Pancreas (tissue), 10 donors: Measurements from ENCODE around the gene CORO7. TPM values are rescaled to one million over a fixed set of nuclear protein-coding genes. Genes with fewer than 3 reads are reported as not detected.
A peak's percentile ranks its signal among the peaks of the same experiment; 100 is the strongest.

Experiments used
- ATAC-seq, 4 donors: fragments of 200-7000 bp; cut with Tn5 transposase; one replicate each; pipeline versions ENCODE4 v1.8.0 to v1.9.1; 2020; ENCODE audit warnings: mild to moderate bottlenecking in 4 of 4, moderate library complexity in 4 of 4
- DNase-seq, 6 donors: peaks; one replicate each; pipeline ENCODE4 v3.0.0-alpha.2; 2020
- FAIRE-seq: peaks from 2 replicates; lab custom pipeline; 2012; peaks lifted over from hg19 to GRCh38; lab: Jason Lieb, UNC
- H3K27ac ChIP-seq, 4 donors: fragments of 200-600 bp; sonication (generic); 1 replicate in 3 of 4; 2 replicates in 1 of 4; pipeline versions ENCODE4 v1.5.0 to v1.8.0; 2020
- H3K27me3 ChIP-seq, 4 donors: fragments of 200-600 bp; one replicate each; pipeline ENCODE4 v1.8.0; 2021
- H3K36me3 ChIP-seq, 3 donors: fragments of 200-600 bp; sonication (generic) in 1 of 3; one replicate each; pipeline versions ENCODE4 v1.5.0 to v1.8.0; 2020 to 2021
- H3K4me1 ChIP-seq, 3 donors: fragments of 200-600 bp; one replicate each; pipeline ENCODE4 v1.8.0; 2021
- H3K4me3 ChIP-seq, 4 donors: fragments of 200-600 bp; sonication (generic) in 2 of 4; one replicate each; pipeline versions ENCODE4 v1.5.0 to v1.8.0; 2020 to 2021
- H3K9me3 ChIP-seq, 4 donors: fragments of 200-600 bp; one replicate each; pipeline ENCODE4 v1.8.0; 2021
- CTCF ChIP-seq, 4 donors: fragments of 200-600 bp; sonication (generic) in 3 of 4; IDR thresholded peaks; one replicate each; pipeline versions ENCODE4 v1.5.0 to v1.8.0; 2021; ENCODE audit warnings: antibody characterized with exemption in 4 of 4
- WGBS, 2 donors: extraction: QIAGEN DNeasy Blood & Tissue Kit; methylation state at CpG; one replicate each; pipeline ENCODE4 v1.1.7; 2013; 5-methylcytosine and 5-hydroxymethylcytosine counted together
- intact Hi-C, 3 donors: fragments of 100-400 bp; cut with DNase I; formaldehyde crosslinking; loops; one replicate each; pipeline versions ENCODE4 v1.11.1 to v1.14.2; 2022
- polyA plus RNA-seq, 2 donors: library from polyadenylated mRNA; stranded (reverse); fragments of 200-250 nt; gene quantifications; one replicate each; pipeline ENCODE4 v1.2.3, GENCODE V29; 2013
- total RNA-seq, 6 donors: library from RNA; stranded (reverse); fragmentation: NEBNext Ultra II Directional in 4 of 6; extraction: Animal tissue kit (Norgen Biotek cat#: 25700) in 4 of 6; gene quantifications; one replicate each; pipeline versions ENCODE4 v1.2.1 to v1.2.4, GENCODE V29; 2021 to 2023
- donor health status: healthy with polysubstance abuse.
- donor health status: DM: no; HTN: no; CAD: no; lungs with moderate emphysema.
- donor health status: DM: no; HTN: no; CAD: no.
- donor health status: control.
- donor health status: control.
- donor health status: Bipolar disorder and iron deficiency.
- donor health status: DM: yes; HTN: yes; CAD: no.
- donor health status: DM: no; HTN: no; CAD: no.
- donor health status: DM: no; HTN: no; CAD: no.
- donor health status: DM: yes; HTN: yes; CAD: no.

CORO7 gene
- total and polyA plus RNA-seq, 8 donors: 8.4 to 29.6 (median 18.7) TPM

DNA sequence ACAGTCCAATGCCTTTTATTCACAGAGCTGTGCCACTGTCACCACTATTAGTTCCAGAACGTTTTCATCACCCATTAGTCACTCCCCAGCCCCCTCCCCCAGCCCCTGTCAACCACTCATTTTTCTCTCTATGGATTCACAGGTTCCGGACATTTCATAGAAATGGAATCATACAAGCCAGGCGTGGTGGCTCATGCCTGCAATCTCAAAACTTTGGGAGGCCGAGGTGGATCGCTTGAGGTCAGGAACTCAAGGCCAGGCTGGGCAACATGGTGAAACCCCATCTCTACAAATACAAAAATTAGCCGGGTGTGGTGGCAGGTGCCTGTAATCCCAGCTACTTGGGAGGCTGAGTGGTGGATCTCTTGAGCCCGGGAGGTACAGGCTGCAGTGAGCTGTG, 64.5 kb downstream of the CORO7 start:
- H3K27ac ChIP-seq: no peak overlapping the region
- no peaks in the 10 kb centered on the region for H3K27me3 ChIP-seq
- no peaks in the 10 kb centered on the region for H3K9me3 ChIP-seq
- no peak for FAIRE-seq
- no peak overlapping the region for H3K4me3 ChIP-seq
- no peak for ATAC-seq
- H3K36me3 ChIP-seq: no peaks in the 10 kb centered on the region
- no peak for DNase-seq
- 66 to 74% methylated on average over 7 of the region's 7 CpGs for WGBS, 2 donors
- H3K4me1 ChIP-seq: peaks cover 0 to 16% (median 0%) of the 10 kb centered on the region in 3 donors
- intact Hi-C loops: no loop called here
- no peak for TF ChIP-seq CTCF (IDR thresholded peaks at IDR 0.05)

DNA sequence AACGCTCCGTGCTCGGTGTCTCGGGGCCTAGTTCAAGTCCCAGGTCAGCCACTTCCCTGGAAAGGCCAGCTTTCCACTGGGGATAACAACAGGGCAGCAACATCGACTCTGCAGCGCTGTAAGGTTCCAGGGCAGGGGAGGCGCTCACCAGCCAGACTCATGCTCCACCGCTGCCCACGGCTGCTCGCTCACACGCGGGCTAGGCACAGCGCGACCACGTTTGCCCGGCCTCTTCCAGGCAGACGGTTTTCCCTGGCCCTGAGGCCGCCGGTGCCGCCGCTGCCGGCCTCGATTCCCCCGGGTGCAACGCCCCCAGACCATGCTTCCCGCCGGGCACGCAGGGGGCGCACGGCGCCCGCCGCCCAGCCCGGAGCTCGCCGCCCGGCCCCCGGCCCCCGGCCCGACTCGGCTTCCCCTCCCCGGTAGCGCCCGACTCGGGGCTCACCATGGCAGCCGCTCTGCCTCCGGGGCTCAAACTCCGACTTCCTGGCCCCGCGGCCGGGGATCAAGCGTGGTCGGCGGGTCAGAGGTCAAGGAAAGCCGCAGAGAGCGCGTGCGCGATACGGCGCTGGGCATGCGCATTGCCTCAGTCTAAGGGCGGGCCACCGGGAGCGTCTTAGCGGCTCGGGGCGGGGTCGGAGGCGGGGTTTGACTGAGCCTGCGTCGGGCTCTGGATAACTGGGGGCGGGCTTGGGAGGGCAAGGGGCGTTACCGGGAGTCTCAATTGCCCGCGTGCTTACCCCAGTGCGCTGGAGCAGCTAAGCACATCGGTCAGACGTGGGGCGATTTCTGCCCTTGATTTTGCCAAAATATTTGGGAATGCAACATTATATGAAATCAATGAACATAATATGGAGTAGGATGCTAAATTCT, 65.4 kb downstream of the CORO7 start, which contains the start of gene PAM16:
TSS of gene PAM16 (minus strand) at position 535 of the 873 bp plus-strand sequence. CDS start at position 448, 87 bp downstream.
- H3K36me3 ChIP-seq: no peaks in the 10 kb centered on the region
- intact Hi-C loops: no loop called here
- no peaks in the 10 kb centered on the region for H3K9me3 ChIP-seq
- ATAC-seq (peak; percentile 94 to 96 (median 94)), DNase-seq (peak; percentile 94 to 99 (median 97)), FAIRE-seq (no peak)
- peak within 1 kb of the TSS; percentile 63 to 98 (median 81) for H3K4me3 ChIP-seq
- peak within 1 kb of the TSS; percentile 40 to 84 (median 56) for H3K27ac ChIP-seq
- 0 to 1% methylated on average over 53 to 81 of the region's 81 CpGs for WGBS, 2 donors
- peaks cover 2 to 22% (median 5%) of the 10 kb centered on the region in 3 donors for H3K4me1 ChIP-seq
- no peaks in the 10 kb centered on the region for H3K27me3 ChIP-seq
- TF ChIP-seq CTCF (IDR thresholded peaks at IDR 0.05): no peak

DNA sequence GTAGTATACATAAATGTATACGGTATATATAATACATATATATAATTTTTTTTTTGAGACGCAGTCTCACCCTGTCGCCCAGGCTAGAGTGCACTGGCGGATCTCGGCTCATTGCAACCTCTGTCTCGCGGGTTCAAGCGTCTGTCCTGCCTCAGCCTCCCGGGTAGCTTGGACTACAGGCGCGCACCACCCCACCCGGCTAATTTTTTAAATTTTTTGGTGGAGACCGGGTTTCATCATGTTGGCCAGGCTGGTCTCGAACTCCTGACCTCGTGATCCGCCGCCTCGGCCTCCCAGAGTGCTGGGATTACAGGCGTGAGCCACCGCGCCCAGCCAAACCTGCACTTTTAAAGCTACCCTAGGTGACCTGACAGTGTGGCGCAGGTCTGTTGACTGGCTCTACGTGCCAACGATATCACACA, 66.0 kb downstream of the CORO7 start:
- DNase-seq: no peak
- 29 to 32% methylated on average over 24 of the region's 24 CpGs for WGBS, 2 donors
- TF ChIP-seq CTCF (IDR thresholded peaks at IDR 0.05): no peak
- peaks cover 8 to 28% (median 9%) of the 10 kb centered on the region in 3 donors for H3K4me1 ChIP-seq
- H3K9me3 ChIP-seq: no peaks in the 10 kb centered on the region
- FAIRE-seq: no peak
- intact Hi-C loops: no loop called here
- no peaks in the 10 kb centered on the region for H3K27me3 ChIP-seq
- no peak for ATAC-seq
- peak overlapping the region; percentile 40 to 84 (median 56) for H3K27ac ChIP-seq
- no peaks in the 10 kb centered on the region for H3K36me3 ChIP-seq
- H3K4me3 ChIP-seq: peak overlapping the region; percentile 63 to 98 (median 81)

DNA sequence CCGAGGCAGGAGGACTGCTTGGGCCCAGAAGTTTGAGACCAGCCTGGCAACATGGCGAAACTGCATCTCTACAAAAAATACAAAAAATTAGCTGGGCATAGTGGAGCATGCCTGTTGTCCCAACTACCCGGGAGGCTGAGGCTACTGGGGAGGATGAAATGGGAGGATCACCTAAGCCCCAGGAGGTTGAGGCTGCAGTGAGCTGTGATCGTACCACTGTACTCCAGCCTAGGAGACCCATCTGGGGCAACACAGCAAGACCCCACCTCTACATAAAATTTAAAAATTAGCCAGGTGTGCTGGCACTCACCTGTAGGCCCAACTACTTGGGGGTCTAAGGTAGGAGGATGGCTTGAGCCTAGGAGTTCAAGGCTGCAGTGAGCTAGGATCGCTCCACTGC, 67.1 kb downstream of the CORO7 start:
- Histone ChIP-seq H3K9me3 (no peaks in the 10 kb centered on the region), H3K36me3 (no peaks in the 10 kb centered on the region), H3K27me3 (no peaks in the 10 kb centered on the region), H3K4me3 (no peak overlapping the region), H3K27ac (no peak overlapping the region), H3K4me1 (peaks cover 9 to 34% (median 10%) of the 10 kb centered on the region in 3 donors)
- FAIRE-seq (no peak), DNase-seq (no peak), ATAC-seq (no peak)
- no peak for TF ChIP-seq CTCF (IDR thresholded peaks at IDR 0.05)
- intact Hi-C loops: no loop called here
- WGBS, 2 donors: 96% methylated on average over 5 of the region's 5 CpGs
